ENCODE results near the gene LDLRAD4.
A peak's percentile ranks its signal among the peaks of the same experiment; 100 is the strongest.

LDLRAD4 gene

DNA sequence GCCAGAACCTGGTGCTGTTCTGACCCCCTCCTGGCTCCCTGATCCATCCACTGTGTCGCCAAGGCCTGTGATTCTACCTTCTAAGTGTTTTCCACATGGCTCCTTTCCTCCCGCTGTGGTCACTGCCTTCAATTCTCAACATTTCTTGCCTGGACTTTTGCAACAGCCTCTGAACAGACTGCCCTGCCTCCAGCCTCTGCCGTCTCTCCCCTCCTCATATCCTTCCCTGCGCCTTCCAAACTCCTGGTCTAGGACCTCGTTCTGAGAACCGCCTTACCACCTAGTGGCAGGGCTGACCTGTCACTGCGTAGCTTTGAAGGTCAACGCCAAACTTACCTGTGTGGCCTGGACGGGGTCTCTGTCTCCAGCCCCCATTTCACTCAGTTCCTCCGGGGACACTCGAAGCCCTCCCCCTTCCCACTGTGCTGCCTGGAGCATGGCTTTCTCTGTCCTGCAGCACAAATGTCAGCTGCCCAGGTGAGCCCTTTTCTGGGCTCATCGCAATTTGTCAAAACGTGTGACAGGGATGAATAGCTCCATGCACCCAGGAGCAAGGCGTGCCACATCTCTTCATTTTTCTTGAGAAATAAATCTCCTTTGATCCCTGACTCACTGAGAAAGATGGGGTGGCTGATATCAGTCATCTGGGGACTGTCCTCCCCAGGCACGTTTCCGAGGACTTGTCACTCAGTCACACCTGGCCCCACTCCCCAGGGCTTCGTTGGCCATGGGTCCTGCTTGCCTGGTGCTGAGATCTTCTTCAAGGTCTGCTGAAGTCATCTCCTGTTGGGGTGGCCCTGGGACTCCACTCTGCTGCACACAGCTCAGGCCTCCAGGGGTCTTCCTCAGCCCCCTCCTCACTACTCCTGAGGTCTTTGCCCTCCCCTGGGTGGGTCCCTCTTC, 46.7 kb downstream of the LDLRAD4 start:
- TF ChIP-seq, protein P1, sequence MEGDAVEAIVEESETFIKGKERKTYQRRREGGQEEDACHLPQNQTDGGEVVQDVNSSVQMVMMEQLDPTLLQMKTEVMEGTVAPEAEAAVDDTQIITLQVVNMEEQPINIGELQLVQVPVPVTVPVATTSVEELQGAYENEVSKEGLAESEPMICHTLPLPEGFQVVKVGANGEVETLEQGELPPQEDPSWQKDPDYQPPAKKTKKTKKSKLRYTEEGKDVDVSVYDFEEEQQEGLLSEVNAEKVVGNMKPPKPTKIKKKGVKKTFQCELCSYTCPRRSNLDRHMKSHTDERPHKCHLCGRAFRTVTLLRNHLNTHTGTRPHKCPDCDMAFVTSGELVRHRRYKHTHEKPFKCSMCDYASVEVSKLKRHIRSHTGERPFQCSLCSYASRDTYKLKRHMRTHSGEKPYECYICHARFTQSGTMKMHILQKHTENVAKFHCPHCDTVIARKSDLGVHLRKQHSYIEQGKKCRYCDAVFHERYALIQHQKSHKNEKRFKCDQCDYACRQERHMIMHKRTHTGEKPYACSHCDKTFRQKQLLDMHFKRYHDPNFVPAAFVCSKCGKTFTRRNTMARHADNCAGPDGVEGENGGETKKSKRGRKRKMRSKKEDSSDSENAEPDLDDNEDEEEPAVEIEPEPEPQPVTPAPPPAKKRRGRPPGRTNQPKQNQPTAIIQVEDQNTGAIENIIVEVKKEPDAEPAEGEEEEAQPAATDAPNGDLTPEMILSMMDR (conservative IDR thresholded peaks at IDR 0.05; ENCODE audit: low read depth, low read length): no peak
- DNase-seq (ENCODE audit: low read depth): no peak
- no peak overlapping the region for H3K4me3 ChIP-seq (ENCODE audit: low read depth, low read length)

DNA sequence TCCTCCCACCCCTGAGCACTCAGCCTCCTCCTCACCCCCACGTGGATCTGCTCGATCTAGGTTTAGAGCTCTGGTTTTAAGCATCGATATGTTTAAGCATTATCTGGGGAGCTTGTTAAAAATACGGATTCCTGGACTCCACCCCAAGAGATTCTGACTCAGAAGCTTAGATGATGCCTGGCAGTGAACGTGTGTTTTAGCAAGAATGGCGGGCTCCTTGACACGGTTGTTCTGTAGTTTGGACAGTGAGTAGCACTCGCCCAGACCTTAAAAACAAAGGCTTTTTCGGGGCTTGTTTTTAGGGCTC, 47.3 kb downstream of the LDLRAD4 start:
- TF ChIP-seq, protein P1 (conservative IDR thresholded peaks at IDR 0.05; ENCODE audit: low read depth, low read length): no peak
- no peak overlapping the region for H3K4me3 ChIP-seq (ENCODE audit: low read depth, low read length)
- DNase-seq (ENCODE audit: low read depth): no peak

DNA sequence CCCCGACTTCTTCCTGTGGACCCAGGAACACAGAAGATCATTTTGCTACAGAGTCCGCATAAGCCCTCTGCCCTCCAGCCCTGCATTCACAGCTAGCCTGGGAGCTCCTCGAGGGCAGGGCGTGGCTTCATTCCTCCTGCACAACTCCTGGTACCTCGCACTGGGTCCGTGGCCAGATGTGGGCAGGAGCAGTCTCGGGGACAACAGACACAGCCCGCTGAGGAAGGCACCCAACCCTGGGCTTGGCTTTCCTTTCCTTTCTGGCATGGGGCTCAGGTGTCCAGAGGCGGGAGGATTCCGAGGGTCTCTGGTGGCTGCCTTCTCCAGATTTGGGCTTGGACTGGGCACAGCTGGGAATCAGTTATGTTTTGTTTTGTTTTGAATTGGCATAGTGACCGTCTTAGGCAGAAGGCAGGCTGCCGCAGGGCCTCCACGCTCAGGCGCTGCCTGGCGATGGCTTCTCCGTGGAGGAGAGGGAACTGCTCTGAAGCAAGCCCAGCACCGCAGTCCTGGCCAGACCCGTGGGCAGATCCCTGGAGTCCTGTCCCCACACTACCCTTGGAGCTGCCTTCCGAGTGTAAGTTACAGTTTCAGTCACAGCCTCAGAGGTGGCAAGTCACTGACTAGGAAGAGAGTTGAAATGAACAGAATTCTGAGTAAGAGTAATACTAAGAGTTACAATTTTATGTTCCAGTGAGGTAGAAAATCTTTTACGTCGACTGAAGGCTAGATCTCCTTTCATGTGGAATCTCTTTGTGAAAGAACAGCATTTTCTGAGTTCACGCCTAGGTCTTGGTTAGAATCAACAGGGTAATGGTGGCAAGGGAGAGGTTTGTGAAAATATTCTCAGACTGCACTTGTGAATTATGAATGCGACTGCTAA, 47.9 kb downstream of the LDLRAD4 start:
- DNase-seq (ENCODE audit: low read depth): no peak

DNA sequence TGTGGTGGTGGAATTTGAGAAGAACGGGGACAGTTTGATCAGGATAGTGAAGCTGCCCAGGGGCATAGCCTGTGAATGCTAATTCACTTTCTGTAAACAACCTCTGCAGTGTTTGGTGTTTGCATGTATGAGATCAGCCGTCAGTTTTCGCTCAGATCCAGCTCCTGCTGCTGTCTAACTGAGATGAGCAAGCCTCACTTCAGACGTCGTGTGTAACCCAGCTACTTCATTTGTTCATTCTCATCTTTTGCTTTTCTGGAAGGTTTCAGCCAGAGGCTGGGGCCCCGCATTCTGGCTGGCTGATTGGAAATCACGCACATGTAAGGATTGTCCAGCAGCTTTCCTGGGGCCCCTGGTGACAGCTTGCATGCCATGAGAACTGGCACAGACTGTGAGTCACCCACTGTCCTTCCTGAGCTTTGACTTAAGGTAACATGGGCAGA, 48.9 kb downstream of the LDLRAD4 start:
- TF ChIP-seq, protein P1 (conservative IDR thresholded peaks at IDR 0.05; ENCODE audit: low read depth, low read length): no peak
- no peak overlapping the region for H3K4me3 ChIP-seq (ENCODE audit: low read depth, low read length)
- no peak for DNase-seq (ENCODE audit: low read depth)

More for the DNA sequence above, 47.9 kb downstream of the LDLRAD4 start:
- TF ChIP-seq, protein P1 (conservative IDR thresholded peaks at IDR 0.05; ENCODE audit: low read depth, low read length): no peak
- H3K4me3 ChIP-seq (ENCODE audit: low read depth, low read length): no peak overlapping the region

DNA sequence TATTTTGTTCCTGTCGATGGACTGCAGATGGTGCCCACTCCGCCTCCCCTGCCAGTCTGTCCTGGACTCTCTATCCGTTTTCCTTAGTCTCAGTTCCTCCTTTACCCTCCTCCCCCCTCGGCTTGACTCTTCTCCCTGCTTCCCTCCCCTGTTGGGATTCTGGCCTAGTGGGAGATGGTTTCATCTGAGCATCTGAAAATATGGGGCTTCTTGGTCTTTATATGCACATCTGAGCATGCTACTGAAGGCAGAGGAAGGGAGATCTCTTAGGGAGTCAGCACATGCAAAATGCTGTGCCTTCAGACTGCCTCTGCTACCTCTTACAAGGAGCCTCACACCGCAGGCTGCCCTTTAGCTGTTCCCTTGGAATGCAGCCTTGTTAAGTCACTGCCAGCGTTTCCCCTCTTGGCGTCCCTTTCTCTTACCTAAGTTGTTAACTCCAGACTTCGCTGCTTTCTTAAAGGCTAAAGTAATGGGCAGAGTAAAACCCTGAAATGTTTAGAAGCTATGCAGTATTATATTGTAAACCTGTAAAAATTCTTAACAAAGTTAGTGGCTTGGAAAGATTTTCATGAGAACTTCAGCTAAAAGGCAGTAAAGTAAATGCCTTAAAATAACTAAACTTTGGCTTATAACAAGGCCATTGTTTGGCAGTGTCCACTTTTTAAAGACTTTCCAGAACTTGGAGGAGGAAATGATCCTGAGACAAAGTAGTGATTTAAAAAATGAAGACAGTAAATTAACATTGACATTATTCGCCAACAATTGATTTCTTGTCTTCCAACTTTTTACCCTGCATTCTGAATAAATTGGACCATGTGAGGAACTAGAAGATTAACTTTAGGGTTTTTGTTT, 49.8 kb downstream of the LDLRAD4 start:
- no peak overlapping the region for H3K4me3 ChIP-seq (ENCODE audit: low read depth, low read length)
- DNase-seq (ENCODE audit: low read depth): peak; percentile 69
- TF ChIP-seq, protein P1 (conservative IDR thresholded peaks at IDR 0.05; ENCODE audit: low read depth, low read length): peak; percentile 2

DNA sequence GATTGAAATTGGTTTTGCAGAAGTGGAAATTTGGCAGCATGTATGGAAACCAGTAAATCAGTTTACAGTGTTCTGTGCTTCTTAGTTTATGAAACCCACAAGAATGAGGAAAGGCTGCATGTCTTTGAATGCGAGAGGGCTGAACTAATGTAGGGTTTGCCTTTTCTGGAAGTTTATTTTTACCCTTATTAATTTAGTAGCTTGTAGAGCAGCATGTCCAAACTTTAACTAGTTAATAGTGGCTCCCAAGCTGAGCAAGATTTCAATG, 50.4 kb downstream of the LDLRAD4 start:
- DNase-seq (ENCODE audit: low read depth): peak; percentile 5
- H3K4me3 ChIP-seq (ENCODE audit: low read depth, low read length): no peak overlapping the region
- TF ChIP-seq, protein P1 (conservative IDR thresholded peaks at IDR 0.05; ENCODE audit: low read depth, low read length): no peak
